22Rv1 (cell line): ENCODE measurements around the gene SDHAF4.

Experiments
- H3K27ac ChIP-seq: fragments of 450-650 bp; 2 replicates; pipeline ENCODE4 v1.5.1; 2017
- ZFX ChIP-seq: fragments of 450-650 bp; IDR thresholded peaks from 2 replicates; pipeline ENCODE4 v1.6.1; 2017; ENCODE audit warnings: antibody characterized with exemption, borderline replicate concordance
- TF ChIP-seq, protein P1 (sequence below): fragments of 450-650 bp; IDR thresholded peaks from 2 replicates; pipeline ENCODE4 v1.5.1; 2017; ENCODE audit warnings: mild to moderate bottlenecking

The SDHAF4 gene

DNA sequence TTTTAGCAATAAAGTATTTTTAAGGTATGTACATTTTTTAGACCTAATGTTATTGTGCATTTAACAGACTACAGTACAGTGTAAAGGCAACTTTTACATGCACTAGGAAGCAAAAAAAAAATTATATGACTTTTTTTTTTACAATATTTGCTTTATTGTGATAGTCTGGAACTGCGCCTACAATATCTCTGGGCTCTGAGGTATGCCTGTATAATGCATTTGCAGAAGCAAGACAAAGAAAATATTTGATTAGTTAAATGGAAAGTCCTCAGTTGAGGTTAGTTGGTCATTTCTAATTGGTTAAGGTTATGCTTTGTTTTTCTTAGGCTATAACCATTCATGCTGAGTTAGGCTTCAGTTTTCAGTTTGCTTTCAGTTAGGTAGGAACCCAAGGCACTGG, 54.0 kb downstream of the SDHAF4 start:
- no peak overlapping the region for H3K27ac ChIP-seq
- TF ChIP-seq, protein P1, sequence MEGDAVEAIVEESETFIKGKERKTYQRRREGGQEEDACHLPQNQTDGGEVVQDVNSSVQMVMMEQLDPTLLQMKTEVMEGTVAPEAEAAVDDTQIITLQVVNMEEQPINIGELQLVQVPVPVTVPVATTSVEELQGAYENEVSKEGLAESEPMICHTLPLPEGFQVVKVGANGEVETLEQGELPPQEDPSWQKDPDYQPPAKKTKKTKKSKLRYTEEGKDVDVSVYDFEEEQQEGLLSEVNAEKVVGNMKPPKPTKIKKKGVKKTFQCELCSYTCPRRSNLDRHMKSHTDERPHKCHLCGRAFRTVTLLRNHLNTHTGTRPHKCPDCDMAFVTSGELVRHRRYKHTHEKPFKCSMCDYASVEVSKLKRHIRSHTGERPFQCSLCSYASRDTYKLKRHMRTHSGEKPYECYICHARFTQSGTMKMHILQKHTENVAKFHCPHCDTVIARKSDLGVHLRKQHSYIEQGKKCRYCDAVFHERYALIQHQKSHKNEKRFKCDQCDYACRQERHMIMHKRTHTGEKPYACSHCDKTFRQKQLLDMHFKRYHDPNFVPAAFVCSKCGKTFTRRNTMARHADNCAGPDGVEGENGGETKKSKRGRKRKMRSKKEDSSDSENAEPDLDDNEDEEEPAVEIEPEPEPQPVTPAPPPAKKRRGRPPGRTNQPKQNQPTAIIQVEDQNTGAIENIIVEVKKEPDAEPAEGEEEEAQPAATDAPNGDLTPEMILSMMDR: no peak
- no peak for TF ChIP-seq ZFX

DNA sequence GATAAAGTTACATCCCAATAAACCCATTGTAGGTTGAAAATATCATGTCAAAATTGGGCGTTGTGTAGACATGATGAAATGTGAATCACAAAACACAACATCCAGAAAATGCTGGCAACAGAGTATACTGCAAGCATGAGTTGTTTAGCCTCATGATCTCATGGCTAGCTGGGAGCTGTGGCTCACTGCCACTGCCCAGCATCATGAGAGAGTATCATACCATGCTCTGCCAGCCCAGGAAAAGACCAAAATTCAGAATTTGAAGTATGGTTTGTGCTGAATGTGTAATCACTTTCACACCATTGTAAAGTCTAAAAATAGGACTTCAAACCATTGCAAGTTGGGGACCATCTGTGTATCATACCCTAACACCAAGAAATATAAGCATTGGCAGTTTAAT, 55.7 kb downstream of the SDHAF4 start:
- H3K27ac ChIP-seq: no peak overlapping the region
- TF ChIP-seq, protein P1: no peak
- no peak for TF ChIP-seq ZFX

DNA sequence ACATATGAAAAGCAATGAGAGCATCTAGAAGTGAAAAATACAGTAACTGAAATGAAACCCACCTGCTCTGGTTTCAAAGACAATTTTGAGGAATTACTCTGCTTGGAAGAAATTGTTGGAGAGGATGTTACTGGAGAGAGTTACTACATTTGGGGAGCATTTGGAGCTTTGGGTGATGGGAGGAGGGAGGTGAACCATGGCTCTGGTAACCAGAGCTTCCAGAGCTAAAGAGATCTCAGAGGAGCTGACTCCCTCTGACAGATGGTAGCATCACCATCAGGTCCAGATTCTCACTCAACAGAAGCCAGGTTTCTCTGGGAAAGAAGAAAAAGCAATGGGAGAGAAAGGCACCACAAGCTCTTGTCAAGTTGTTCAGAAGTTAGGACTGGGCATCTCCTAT, 58.7 kb downstream of the SDHAF4 start:
- no peak overlapping the region for H3K27ac ChIP-seq
- TF ChIP-seq ZFX: no peak
- TF ChIP-seq, protein P1: no peak

DNA sequence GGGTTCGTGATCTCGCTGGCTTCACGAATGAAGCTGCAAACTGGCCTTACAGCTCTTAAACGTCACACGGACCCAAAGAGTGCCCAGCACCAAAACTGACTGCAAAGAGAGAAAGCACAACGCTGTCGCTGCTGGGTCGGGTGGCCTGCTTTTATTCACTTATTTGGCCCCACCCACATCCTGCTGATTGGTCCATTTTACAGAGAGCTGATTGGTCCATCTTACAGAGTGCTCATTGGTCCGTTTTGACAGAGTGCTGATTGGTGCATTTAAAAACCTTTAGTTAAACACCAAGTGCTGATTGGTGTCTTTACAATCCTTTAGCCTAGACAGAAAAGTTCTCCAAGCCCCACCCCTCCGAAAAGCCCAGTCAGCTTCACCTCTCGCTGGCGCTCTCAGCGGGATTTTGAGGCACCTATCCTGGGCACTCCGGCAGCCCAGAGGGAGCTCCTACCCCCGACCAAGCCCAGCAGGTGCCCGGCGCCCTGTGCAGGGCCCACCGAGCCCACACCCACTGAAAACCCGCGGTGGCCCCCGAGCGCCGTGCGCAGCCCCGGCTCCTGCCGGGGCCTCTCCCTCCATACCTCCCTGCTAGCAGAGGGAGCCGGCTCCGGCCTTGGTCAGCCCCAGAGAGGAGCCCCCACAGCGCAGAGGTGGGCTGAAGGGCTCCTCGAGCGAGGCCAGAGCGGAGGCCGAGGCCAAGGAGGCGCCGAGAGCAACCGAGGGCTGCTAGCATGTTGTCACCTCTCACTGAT, 60.9 kb downstream of the SDHAF4 start:
- H3K27ac ChIP-seq: no peak overlapping the region
- TF ChIP-seq ZFX: no peak
- TF ChIP-seq, protein P1: no peak

DNA sequence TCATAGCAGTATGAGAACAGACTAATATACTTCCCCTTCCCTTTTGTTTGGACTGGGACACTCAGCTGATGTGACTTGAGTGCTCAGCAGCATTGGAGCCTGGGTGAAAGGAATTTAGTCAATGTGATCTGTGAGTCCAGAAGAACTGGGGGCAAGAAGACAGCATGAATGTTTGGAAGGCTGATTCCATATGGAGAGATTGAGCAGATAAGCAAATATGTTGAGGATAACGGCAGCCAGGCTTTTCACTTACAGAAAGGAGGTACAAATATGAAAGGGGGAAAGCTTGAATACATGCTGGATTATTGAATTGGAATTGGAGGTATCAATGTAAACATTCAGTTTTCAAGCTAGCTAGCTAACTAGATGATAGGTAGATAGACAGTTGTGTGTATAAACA, 63.2 kb downstream of the SDHAF4 start:
- H3K27ac ChIP-seq: no peak overlapping the region
- TF ChIP-seq ZFX: no peak
- TF ChIP-seq, protein P1: no peak

DNA sequence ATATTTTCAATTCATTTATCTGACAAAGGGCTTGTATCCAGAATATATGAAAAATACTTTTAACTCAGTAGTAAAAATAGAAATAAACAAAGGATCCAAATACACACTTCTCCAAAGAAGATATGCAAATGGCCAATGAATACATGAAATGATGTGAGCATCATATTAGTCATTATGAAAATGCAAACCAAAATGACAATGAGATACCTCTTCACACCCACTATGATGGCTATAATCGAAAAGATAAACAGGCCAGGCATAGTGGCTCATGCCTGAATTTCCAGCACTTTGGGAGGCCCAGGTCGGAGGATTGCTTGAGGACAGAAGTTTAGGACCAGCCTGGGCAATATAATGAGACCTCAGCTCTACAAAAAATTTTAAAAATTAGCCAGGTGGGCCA, 67.1 kb downstream of the SDHAF4 start:
- TF ChIP-seq, protein P1: no peak
- TF ChIP-seq ZFX: no peak
- no peak overlapping the region for H3K27ac ChIP-seq

DNA sequence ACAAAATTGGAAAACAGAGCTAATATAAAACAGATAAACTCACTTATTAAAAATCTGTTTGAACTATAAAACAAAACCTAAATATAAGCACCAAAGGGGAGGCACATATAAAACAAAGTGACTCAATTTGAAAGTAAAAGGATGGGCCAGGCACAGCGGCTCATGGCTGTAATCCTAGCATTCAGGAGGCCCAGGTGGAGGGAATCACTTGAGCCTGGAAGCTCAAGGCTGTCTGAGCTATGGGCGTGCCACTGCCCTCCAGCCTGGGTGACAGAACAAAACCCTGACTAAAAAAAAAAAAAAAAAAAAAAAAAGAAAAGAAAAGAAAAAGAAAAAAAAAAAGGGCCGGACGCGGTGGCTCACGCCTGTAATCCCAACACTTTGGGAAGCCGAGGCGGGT, 69.9 kb downstream of the SDHAF4 start:
- no peak overlapping the region for H3K27ac ChIP-seq
- no peak for TF ChIP-seq ZFX
- TF ChIP-seq, protein P1: no peak
